Measurements from ENCODE around the gene LIPF.
"Not testable (repeated sequence)": the region's sequence is repeated elsewhere in the genome, so short reads cannot be mapped to it uniquely, and the experiment has no call there.

The LIPF gene

GRCh38 chr10:88702848-88703597 lies 38.8 kb downstream of the LIPF start:
- Mint-ChIP-seq H3K4me1 (ENCODE audit: low read depth) (peaks cover 31% of the 10 kb centered on the region), H3K4me3 (no peak overlapping the region), H3K27ac (no peak overlapping the region), H3K9me3 (no peaks in the 10 kb centered on the region), H3K36me3 (ENCODE audit: low read depth) (no peaks in the 10 kb centered on the region), H3K27me3 (peaks cover 6% of the 10 kb centered on the region)
- no peak for DNase-seq

- no peaks in the 10 kb centered on the region for H3K36me3 Mint-ChIP-seq (ENCODE audit: low read depth)
- peaks cover 4% of the 10 kb centered on the region for H3K27me3 Mint-ChIP-seq
- DNase-seq = no peak
- no peak within 1 kb of the TSS for H3K4me3 Mint-ChIP-seq
- no peaks in the 10 kb centered on the region for H3K9me3 Mint-ChIP-seq
- no peak within 1 kb of the TSS for H3K27ac Mint-ChIP-seq
- peaks cover 31% of the 10 kb centered on the region for H3K4me1 Mint-ChIP-seq (ENCODE audit: low read depth)
Measured at GRCh38 chr10:88705958-88706357, 41.7 kb downstream of the LIPF start, which contains the start of gene LIPK. Gene LIPK (plus strand): TSS chr10:88706249. CDS start chr10:88724544, 18,295 bp downstream.

DNA sequence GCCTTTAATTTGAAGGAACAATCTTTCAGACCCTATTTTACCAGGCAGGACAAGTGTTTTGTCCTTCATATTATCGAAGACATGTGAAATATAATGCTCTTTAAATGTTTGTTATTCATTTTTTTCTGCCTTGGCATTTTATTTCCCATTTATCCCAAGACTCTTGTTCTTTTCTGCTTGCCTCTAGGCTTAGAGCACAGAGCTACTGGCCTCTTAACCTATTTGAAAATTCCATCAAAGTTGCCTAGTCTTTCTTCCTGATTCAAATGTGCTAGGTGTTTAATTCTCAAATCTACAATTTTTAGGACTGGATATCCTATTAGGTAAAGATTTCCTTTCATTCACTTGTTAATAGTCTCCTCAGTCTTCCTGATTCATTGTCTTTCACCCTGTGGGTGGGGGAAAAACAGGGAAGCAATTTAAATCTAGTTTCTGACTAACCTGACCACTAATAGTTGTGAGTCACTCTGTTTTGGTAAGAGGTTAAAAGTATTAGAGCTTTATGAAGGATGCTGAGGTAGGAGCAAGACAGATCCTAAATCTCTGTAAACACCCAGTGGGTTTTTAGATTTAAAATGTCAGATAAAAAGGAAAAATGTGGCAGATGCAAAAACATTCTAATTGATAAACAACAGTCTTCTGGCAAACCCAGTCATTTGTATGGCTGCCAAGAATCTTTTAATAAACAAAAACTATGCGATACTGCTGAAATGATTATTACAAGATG lies 43.4 kb downstream of the LIPF start:
- Mint-ChIP-seq H3K9me3 (no peaks in the 10 kb centered on the region), H3K4me1 (ENCODE audit: low read depth) (peaks cover 31% of the 10 kb centered on the region), H3K27ac (no peak overlapping the region), H3K36me3 (ENCODE audit: low read depth) (no peaks in the 10 kb centered on the region), H3K4me3 (no peak overlapping the region), H3K27me3 (peaks cover 7% of the 10 kb centered on the region)
- no peak for DNase-seq

DNA sequence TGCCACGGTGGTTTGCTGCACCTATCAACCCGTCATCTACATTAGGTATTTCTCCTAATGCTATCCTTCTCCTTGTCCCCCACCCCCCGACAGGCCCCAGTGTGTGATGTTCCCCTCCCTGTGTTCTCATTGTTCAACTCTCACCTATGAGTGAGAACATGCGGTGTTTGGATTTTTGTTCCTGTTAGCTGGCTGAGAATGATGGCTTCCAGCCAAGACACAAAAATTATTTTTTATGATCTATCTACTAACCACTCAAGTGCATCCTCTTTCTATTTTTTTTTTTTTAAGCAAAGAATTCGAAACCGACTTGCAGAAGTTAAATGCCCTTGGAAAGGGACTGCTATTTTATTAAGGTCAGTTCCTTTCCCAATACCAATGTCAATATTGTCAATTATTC lies 45.1 kb downstream of the LIPF start:
- not testable (repeated sequence) for H3K4me3 Mint-ChIP-seq; DNase-seq; H3K27me3 Mint-ChIP-seq; H3K27ac Mint-ChIP-seq; H3K9me3 Mint-ChIP-seq; H3K36me3 Mint-ChIP-seq (ENCODE audit: low read depth)
- H3K4me1 Mint-ChIP-seq (ENCODE audit: low read depth) = peaks cover 23% of the 10 kb centered on the region

GRCh38 chr10:88715517-88715916 lies 51.3 kb downstream of the LIPF start:
- no peaks in the 10 kb centered on the region for H3K36me3 Mint-ChIP-seq (ENCODE audit: low read depth)
- H3K9me3 Mint-ChIP-seq = no peaks in the 10 kb centered on the region
- no peak overlapping the region for H3K4me3 Mint-ChIP-seq
- H3K27ac Mint-ChIP-seq = no peak overlapping the region
- H3K27me3 Mint-ChIP-seq = peaks cover 16% of the 10 kb centered on the region
- H3K4me1 Mint-ChIP-seq (ENCODE audit: low read depth) = no peaks in the 10 kb centered on the region
- no peak for DNase-seq

- H3K27me3 Mint-ChIP-seq = peaks cover 17% of the 10 kb centered on the region
- H3K4me1 Mint-ChIP-seq (ENCODE audit: low read depth) = peaks cover 5% of the 10 kb centered on the region
Measured at GRCh38 chr10:88721392-88721791, 57.1 kb downstream of the LIPF start.

GRCh38 chr10:88725798-88726197 lies 61.6 kb downstream of the LIPF start:
- H3K4me1 Mint-ChIP-seq (ENCODE audit: low read depth) = peaks cover 5% of the 10 kb centered on the region
- no peak for DNase-seq
- no peaks in the 10 kb centered on the region for H3K9me3 Mint-ChIP-seq
- H3K27ac Mint-ChIP-seq = no peak overlapping the region
- no peak overlapping the region for H3K4me3 Mint-ChIP-seq
- H3K27me3 Mint-ChIP-seq = peaks cover 4% of the 10 kb centered on the region
- H3K36me3 Mint-ChIP-seq (ENCODE audit: low read depth) = no peaks in the 10 kb centered on the region

More at GRCh38 chr10:88721392-88721791, 57.1 kb downstream of the LIPF start:
- H3K36me3 Mint-ChIP-seq (ENCODE audit: low read depth) = no peaks in the 10 kb centered on the region
- no peaks in the 10 kb centered on the region for H3K9me3 Mint-ChIP-seq
- DNase-seq = no peak
- H3K27ac Mint-ChIP-seq = no peak overlapping the region
- H3K4me3 Mint-ChIP-seq = no peak overlapping the region

DNA sequence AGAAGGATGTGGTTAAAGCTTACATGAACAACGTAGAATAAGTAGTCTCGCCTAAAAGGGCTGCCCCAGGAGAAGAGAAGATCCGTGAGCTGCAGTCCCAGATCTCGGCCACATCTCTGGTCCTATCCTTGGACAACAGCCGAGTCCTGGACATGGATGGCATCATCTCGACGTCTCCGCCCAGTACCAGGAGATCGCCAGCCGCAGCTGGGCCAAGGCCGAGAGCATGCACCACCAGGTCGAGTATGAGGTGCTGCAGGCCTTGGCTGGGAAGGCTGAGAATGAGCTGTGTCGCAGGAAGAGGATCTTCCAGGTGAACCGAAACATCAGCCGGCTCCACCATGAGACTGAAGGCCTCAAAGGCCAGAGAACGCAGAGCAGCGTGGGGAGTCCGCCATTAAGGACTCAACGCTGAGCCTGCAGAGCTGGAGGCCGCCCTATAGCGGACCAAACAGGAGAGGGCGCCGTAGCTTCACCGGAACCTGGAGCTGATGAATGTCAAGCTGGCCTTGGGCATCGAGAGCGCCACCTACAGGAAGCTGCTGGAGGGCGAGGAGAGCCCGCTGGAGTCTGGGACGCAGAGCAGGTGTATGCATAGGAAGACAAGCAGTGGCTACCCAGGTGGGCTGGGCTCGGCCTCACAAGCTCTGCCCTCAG lies 64.0 kb downstream of the LIPF start:
- Mint-ChIP-seq H3K4me3 (no peak overlapping the region), H3K27me3 (peaks cover 4% of the 10 kb centered on the region), H3K27ac (no peak overlapping the region), H3K4me1 (ENCODE audit: low read depth) (peaks cover 5% of the 10 kb centered on the region), H3K36me3 (ENCODE audit: low read depth) (no peaks in the 10 kb centered on the region), H3K9me3 (no peaks in the 10 kb centered on the region)
- peak; percentile 41 for DNase-seq
